ENCODE measurements around the gene PTPRF.
"Not testable (repeated sequence)": the region's sequence is repeated elsewhere in the genome, so short reads cannot be mapped to it uniquely, and the experiment has no call there.

Gene PTPRF

DNA sequence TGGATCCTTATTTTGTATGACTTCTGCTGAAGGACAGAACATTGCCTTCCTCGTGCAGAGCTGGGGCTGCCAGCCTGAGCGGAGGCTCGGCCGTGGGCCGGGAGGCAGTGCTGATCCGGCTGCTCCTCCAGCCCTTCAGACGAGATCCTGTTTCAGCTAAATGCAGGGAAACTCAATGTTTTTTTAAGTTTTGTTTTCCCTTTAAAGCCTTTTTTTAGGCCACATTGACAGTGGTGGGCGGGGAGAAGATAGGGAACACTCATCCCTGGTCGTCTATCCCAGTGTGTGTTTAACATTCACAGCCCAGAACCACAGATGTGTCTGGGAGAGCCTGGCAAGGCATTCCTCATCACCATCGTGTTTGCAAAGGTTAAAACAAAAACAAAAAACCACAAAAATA is 91.8 kb downstream of the PTPRF start:
- in situ Hi-C loops (cut with MboI; ENCODE audit: low sequenced_read_pairs) = no loop called here

GRCh38 chr1:43622901-43623780 is 92.5 kb downstream of the PTPRF start:
- in situ Hi-C loops (cut with MboI; ENCODE audit: low sequenced_read_pairs) = no loop called here

DNA sequence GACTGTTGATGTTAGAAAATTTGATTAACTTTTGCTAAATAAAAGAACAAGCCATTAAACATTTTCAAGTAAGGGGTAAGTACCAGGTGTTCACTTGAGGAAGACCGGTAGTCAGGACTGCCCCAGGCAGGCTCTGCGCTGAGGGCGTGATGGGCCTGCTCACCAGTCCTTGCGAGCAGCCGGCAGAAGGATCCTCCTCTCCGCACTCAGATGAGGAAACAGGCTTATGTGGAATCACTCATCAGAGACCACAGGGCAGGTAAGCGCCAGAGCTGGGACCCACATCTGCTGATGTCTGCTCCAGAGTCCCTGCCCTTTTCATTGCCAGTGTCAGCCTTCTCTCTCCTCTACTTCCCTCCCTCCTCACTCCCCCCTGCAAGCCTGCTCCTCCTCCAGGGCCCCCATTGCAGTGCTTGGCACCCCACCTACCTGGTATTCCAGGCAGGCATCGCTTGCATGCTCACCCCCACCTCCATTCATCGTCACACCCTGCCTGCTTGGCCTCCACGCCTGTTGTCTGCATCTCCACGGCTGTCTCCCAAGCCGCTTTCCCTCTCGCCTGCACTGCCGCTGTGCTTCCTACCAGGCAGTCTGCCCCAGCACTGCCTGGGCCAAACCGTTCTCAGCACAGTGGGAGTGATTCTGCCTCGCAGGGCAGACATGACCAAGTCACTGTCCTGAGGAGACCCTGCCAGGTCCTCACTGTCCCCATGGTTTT is 94.5 kb downstream of the PTPRF start:
- in situ Hi-C loops (cut with MboI; ENCODE audit: low sequenced_read_pairs) = no loop called here

DNA sequence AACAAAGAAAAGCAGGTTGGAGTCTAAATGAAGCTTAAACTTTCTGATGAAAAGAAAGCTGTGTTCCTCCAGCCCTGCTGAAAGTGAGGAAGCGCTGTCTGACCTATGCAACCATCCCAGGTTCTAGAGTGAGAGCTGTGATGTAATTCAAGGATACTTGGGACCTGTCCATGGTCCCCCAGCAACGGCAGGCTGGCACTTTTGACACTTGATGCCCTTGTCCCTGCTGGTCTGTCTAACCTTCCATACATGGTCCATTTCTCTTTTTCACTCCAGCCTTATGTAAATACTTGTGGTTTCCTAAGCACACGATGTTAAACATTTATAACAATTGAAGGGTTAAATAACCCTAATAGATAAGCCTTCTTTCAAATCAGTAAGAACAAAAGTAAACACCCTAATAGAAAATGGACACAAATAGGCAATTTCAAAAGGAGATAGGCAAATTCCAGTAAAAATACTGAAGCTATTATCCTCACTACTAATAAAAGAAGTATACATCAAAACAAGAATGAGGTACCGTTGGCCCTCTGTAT is 101.5 kb downstream of the PTPRF start:
- in situ Hi-C loops (cut with MboI; ENCODE audit: low sequenced_read_pairs) = no loop called here

DNA sequence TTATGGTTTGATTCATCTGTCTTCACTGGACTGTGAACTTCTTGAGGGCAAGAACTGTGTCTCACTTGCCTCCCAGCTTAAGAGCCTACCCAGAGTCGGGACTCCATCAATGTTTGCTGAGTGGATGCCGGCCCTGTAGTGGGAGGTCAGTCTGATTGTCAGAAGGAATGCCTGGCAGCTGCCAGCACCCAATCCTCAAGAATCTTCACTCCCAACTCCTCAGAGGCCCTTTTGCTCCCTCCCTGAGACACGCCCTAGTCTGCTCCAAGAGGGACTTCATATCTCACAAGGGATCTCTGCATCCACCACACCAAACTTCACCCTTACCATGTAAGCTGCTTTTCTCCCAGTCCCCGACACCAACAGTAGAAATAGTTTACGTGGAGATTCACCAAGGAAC is 104.0 kb downstream of the PTPRF start:
- in situ Hi-C loops (cut with MboI; ENCODE audit: low sequenced_read_pairs) = no loop called here

GRCh38 chr1:43636006-43636641 is 105.4 kb downstream of the PTPRF start:
- in situ Hi-C loops (cut with MboI; ENCODE audit: low sequenced_read_pairs) = no loop called here

DNA sequence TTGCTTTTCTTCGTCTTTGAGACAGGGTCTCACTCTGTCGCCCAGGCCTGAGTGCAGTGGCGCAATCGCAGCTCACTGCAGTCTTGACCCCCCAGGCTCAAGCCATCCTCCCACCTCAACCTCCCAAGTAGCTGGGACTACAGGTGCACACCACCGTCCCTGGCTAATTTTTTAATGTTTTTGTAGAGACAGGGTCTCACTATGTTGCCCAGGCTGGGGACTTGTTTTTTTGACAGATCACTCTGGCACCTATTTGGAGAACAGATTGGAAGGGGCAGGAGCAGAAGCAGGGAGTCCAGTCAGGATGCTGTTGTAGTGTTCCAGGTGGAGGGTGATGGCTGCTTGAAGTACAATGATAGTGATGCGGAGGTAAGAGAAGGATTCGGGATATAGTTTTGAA is 106.6 kb downstream of the PTPRF start:
- in situ Hi-C loops (cut with MboI; ENCODE audit: low sequenced_read_pairs) = no loop called here

DNA sequence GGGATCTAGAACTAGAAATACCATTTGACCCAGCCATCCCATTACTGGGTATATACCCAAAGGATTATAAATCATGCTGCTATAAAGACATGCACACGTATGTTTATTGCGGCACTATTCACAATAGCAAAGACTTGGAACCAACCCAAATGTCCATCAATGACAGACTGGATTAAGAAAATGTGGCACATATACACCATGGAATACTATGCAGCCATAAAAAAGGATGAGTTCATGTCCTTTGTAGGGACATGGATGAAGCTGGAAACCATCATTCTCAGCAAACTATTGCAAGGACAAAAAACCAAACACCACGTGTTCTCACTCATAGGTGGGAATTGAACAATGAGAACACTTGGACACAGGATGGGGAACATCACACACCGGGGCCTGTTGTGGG is 107.7 kb downstream of the PTPRF start:
- in situ Hi-C loops (cut with MboI; ENCODE audit: low sequenced_read_pairs) = not testable (repeated sequence)

DNA sequence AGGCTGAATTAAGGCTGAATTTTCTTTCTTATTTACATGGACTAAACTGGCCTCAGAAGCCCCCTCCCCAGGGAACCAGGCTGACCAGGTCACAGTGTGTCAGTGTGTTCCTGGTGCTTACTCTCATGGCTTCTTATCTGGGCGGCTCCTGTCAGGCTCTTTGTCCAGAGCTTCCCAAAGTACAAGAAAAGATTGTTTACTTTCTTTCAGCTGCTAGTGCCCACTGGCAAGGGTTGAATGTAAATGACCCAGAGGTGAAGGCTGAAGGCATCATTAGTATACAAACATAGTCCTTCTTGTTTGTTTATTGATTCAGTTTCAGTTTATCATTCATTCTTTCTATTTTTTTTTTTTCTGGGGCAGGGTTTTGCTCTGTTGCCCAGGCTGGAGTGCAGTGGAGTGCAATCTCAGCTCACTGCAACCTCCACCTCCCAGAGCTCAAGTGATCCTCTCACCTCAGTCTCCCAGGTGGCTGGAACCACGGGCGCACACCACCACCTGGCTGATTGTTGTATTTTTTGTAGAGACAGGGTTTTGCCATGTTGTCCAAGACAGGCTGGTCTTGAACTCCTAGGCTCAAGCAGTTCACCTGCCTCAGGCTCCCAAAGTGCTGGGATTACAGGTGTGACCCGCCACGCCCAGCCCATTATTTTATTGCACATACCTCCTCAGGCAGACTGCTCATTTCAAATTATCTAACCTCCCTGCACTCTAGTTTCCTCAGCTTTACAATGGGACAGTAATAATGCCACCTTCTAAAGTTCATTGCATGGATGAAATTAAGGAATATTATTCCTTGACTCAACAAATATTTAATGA is 109.5 kb downstream of the PTPRF start:
- in situ Hi-C loops (cut with MboI; ENCODE audit: low sequenced_read_pairs) = no loop called here

- in situ Hi-C loops (cut with MboI; ENCODE audit: low sequenced_read_pairs) = no loop called here
These were observed 113.9 kb downstream of the PTPRF start for GRCh38 chr1:43644558-43644957.

DNA sequence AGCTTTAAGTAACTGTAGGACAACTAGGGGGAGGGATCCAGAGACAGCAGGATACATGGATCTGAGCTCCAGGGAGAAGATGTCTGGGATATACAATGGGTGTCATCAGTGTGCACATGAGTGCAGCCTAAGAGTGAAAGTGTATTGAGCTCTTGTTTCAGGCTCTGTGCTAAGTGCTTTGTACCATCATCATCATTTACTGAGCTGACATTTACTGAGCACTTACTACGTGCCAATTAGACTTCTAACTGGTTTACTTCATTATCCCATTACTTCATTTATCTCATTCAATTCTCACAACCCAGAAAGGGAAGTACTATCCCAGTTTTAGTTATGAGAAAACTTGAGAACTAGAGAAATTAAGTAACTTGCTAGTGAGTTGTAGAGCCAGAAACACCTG is 114.8 kb downstream of the PTPRF start:
- in situ Hi-C loops (cut with MboI; ENCODE audit: low sequenced_read_pairs) = no loop called here

GRCh38 chr1:43647331-43647730 is 116.6 kb downstream of the PTPRF start:
- in situ Hi-C loops (cut with MboI; ENCODE audit: low sequenced_read_pairs) = not testable (repeated sequence)

DNA sequence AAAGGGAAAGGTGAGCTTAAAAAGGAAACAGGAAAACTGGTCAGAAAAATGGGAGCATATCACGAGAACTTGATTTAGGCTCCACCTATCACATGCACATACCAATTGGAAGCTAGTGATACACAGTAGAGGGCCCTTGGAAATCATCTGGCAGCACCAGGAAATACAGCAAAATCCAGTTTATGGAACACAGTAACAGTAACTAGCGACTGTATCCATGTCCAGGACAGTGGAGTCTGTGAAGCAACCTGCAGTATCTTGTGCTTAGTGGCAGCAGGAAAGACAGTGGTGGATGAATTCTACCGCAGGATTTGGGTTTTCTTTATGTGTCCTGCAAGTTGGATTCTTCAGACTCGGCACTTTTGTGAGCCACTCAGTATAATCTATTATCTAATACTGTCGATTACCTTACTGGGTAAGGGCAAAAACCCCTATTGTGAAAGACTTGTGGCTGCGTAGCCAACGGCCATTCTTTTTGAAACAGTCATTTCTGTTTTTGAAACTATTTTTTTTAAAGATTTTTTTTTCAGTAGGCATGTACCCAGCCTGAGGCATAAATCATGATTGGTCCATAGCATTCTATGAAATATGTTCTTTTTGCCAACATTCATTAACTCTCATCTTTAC is 117.7 kb downstream of the PTPRF start:
- in situ Hi-C loops (cut with MboI; ENCODE audit: low sequenced_read_pairs) = no loop called here

DNA sequence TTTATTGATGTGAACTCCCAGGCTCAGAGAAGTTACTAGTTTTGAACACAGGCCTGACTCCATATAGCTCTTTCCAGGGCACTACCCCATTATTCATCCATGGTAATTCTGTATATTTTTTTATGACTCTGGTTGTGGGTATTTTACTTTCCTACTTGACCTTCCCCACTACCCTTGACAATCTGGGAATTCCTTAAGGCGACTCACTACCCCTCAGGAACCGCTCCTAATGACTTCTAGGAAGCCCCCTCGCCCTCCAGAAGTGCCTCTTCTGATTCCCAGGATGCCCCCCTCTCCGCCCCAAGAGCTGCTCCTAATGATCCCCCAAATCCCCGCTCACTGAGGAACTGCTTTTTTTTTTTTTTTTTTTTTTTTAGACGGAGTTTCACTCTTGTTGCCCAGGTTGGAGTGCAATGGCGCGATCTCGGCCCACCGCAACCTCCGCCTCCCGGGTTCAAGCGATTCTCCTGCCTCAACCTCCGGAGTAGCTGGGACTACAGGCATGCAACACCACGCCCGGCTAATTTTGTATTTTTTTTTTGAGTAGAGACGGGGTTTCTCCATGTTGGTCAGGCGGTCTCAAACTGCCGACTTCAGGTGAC is 118.3 kb downstream of the PTPRF start:
- in situ Hi-C loops (cut with MboI; ENCODE audit: low sequenced_read_pairs) = no loop called here

GRCh38 chr1:43650310-43651085 is 119.8 kb downstream of the PTPRF start:
- in situ Hi-C loops (cut with MboI; ENCODE audit: low sequenced_read_pairs) = no loop called here

GRCh38 chr1:43651188-43651587 is 120.5 kb downstream of the PTPRF start:
- in situ Hi-C loops (cut with MboI; ENCODE audit: low sequenced_read_pairs) = no loop called here

- in situ Hi-C loops (cut with MboI; ENCODE audit: low sequenced_read_pairs) = no loop called here
These were observed 121.2 kb downstream of the PTPRF start for GRCh38 chr1:43651902-43652301.

DNA sequence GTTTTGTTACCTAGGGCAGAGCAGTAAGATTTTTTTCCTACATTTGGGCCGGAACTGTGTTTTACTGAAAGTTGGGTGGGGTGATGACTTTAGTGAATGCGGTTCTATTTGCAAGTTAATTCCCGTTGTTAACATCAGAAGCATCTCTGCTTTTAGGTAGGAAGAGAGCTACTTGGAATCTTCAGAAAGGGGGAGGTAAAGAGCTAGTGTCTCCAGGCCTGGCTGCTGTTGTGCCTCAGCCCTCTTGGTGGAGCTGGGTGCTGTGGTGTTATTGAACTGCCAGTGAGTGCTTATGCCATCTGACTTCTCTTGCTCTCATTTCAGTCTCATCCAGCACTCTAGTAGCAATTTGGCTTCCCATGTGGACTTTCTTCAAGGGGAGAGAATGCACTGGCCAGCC is 122.7 kb downstream of the PTPRF start:
- in situ Hi-C loops (cut with MboI; ENCODE audit: low sequenced_read_pairs) = no loop called here

- in situ Hi-C loops (cut with MboI; ENCODE audit: low sequenced_read_pairs) = no loop called here
These were observed 123.2 kb downstream of the PTPRF start for GRCh38 chr1:43653893-43654292.
